Placental epithelial cell (primary cell): Measurements from ENCODE around the gene BTBD19. TPM values are rescaled to one million over a fixed set of nuclear protein-coding genes. Genes with fewer than 3 reads are reported as not detected.

ENCODE experiments used
- small RNA-seq: library from RNA; depleted of rRNA; stranded (forward); fragments of <200 nt; gene quantifications from one replicate; pipeline ENCODE3, GENCODE V24; 2012
- total RNA-seq: library from RNA; depleted of rRNA; stranded (reverse); fragments of >200 nt; gene quantifications from 2 replicates; pipeline ENCODE4 v1.2.3, GENCODE V29; 2012

BTBD19 gene, protein sequence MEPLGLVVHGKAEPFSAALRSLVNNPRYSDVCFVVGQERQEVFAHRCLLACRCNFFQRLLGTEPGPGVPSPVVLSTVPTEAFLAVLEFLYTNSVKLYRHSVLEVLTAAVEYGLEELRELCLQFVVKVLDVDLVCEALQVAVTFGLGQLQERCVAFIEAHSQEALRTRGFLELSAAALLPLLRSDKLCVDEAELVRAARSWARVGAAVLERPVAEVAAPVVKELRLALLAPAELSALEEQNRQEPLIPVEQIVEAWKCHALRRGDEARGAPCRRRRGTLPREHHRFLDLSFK
- 8.6 and 11.8 TPM in 2 replicates for total RNA-seq

DNA sequence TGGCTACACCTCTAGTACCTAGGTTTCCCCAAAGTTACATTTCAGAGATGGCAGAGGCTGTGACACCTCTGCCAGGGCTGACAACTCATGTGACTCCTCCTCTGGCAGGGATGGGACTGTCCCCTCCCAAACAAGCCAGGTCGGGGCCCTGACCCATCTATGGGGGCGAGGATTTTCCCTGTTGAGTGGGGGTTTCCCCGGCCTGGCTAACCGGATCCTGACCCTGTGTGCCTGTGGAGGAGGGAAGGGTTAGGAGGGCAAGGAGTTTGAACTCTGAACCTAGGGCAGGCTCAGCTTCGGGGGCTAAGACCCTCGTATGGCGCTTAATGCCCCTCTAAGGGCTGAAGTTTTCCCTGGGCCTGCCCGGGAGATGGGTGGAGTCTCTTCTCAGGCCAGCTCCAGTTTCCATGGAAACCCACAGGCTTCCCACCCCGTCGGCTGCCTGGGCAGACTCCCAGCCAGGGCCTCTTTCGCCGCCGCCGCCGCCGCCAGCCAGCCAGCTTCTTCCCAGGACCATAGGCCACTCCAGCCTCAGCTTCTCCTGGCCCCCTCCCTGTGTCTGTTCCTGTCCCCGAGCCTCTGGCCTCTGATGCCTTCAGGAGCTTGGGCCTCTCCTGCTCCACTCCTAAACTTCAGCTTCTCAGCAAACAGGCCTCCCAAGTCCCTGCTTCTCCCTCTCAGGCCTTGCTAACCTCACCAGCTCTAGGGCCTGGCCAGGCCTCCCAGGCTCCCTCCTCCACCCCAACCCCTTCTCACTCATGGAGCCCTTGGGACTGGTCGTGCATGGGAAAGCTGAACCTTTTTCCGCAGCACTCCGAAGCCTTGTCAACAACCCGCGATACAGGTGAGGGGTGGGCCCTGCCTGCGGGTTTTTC, at the start of gene BTBD19:
BTBD19 (plus strand) TSS at position 461 of the 875 bp plus-strand sequence; CDS start at position 759, 298 bp downstream.

DNA sequence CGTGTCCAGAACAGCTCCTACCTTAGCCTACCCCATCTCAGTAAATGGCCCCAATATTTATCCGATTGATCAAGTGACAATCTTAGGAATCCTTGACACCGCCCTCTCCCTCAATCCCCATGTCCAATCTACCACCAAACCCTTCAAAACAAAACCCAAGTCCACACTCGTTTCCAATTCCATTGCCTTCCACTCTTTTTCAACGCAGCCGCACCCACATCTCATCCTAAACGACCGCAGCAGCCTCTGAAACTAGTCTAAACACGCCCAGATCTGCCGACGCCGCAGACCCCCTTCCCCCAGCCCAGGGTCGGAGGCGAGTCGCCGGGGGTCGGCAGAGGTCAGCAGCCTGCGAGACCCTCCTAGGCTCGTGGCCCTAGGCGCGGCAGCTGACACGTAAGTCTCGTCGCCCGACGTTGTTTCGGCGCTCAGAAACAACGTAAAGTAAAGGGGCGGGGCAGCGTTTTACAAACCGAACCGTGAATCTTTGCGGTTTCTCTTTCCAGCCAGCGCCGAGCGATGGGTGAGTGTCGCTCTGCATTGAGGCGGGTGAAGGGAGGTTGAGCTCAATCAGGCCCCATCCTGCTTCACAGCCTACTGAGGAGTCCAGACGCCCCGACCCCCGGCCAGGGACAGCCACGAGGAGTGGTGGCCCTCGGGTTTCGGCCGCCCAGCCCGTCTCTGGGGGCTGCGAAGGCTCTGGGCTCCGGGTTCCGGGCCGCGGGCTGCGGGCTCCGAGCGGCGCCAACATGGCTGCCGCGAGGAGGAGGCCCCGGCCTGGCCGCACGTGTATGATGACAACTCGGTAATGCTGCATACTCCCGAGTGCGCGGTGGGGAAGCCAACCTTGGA, 33.0 kb upstream of the BTBD19 start, which contains the start of gene RPS8:
RPS8 (plus strand) TSS at position 463 of the 852 bp plus-strand sequence; CDS start at position 520, 57 bp downstream.

DNA sequence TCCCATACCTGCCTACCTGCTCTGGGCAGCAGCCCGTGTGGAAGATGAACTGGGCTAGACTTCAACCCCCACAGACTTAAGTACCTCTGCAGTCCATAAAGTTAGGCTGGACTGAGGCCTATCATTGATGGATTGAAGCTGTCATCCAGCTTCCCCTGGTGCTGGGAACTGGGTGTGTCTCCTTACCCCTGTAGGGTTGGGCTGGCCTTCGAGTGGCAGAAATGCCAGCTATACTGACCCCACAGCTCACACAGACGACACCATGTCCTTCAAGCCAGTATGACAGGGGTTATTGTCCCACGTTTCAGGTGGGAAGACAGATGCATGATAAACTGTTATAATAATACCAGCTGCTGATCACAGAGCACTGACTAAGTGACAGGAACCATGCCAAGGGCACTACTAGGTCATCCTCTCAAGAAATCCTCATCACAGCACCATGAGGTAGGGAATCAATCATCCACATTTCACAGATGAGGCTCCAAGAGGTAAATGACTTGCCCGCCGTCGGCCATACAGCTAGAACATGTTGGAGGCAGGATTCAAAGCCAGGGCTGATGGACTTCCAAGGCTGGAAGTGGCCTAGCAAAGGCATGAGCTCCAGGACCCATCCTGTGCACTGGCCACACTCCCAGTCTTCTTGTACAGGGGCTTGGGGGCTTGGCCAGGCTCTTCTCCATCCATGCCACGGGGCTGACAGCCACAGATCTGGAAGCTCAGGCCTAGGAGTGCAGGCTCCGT, 20.0 kb upstream of the BTBD19 start, which contains the start of gene BEST4:
BEST4 (minus strand) TSS at position 51 of the 741 bp plus-strand sequence. CDS start 465 bp downstream, outside the sequence.

DNA sequence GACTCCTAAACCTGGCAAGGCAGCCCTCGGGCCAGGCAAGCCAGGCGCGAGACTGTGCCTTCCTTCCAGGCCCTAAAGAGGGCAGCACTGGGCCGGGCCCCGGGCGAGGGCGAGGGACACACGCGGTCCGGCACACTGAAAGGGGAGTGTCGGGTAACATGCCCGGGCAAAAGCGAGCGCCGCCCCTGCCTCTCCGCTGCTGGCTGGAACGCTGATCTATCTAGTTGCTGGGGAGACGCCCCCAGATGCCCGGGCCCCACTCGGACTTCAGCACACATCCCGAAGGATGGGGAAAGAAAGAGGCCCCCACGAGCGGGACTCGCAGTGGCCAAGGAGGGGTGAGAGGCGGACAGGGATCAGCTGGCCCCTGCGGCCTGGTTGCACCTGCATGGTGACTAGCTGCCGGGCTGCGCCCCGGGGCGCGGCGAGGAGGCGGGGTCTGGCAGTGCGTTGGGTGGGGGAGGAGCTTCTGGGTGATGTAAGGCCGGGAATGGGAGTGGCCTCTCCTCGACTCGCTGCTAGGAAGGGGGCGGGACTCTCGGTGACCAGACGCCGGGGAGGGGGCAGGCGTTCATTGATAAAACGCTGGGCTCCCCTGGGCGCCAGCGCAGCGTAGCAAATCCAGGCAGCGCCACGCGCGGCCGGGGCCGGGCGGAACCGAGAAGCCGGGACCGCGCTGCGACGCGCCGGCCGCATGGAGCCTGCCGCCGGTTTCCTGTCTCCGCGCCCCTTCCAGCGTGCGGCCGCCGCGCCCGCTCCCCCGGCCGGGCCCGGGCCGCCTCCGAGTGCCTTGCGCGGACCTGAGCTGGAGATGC, 8.3 kb upstream of the BTBD19 start, which contains the start of gene PLK3:
PLK3 (plus strand) TSS at position 608 of the 815 bp plus-strand sequence; CDS start at position 695, 87 bp downstream.

DNA sequence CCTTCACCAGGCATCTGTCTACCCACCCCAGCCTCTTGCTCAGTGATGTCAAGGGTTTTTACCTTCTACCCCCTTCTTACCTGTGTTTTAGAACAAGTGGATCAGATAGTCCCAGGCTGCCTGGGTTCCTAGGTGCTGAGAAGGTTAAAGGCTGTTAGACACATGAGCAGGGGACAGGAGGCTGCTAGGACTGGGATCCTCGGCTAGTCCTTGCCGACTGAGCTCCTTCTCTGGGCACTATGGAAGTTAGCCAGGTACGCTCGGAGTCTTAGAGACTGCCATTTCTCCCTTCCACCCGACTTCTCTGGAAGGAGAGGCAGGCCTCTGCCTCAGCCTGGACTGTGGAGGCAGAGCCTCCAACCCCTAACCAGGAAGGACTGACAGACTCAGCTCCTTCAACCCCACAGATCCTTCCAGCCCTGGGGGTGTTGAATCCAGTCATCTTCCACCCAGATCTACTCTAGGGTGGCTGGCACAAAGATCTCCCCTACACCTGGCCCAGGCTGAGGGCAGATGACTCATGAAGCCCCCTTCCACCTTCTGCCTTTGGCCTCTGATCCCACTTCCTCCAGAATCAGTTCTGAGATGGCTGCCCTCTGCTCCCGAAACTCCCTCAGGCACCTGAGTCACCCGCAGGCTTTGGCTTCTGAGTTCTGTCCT, 1.5 kb upstream of the BTBD19 start, which contains the start of gene DYNLT4:
DYNLT4 (minus strand) TSS at position 648 of the 660 bp plus-strand sequence. CDS start 683 bp downstream, outside the sequence.

DNA sequence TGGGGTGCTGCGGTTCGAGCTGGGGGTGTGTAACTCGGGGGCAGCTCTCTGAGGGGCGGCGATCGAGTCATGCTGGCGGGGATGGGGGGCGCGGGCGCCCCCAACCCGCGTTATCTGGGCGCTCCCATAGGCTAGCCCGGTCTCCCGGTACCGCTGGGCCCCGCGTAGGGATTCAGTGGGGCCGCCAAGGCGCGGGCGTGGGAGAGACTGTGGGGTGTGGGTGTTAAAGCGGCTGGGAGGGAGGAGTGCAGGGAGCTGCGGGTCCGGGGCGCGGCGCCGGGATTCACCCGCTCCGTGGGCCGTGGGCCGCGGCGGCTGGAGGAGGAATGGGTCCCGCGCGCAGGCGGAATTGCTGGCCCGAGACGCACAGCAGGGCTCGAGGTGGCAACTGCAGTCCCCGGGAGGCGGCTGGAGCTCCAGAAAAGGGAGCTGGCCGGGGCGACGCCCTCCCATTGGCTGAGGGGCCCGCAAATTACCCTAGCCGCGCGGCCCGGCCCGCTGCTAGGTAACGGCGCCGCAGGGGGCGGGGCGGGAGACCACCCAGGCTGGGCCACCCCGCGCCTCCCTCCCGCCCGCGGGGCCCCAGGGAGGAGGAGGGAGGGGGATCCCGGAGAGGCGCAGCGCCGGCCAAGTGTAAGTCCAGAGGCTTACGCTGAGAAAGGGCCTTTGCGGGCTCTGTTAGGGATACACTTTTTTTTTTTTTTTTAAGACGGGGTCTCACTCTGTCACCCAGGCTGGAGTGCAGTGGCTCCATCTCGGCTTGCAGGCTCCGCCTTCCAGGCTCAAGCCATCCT, 34.7 kb downstream of the BTBD19 start, which contains the start of gene PTCH2:
PTCH2 (minus strand) TSS at position 392 of the 794 bp plus-strand sequence; CDS start at position 71, 321 bp downstream.

Small RNA genes within 50 kb of the gene (small RNA-seq; reads per million reads assigned to genes)
- gene AL136380.1 = not detected
- 1,942 reads per million, percentile 100 among the genes with 10 or more reads in this experiment for gene SNORD38A
- gene SNORD38B = not detected
- gene SNORD46 = 55.8 reads per million, percentile 98 among the genes with 10 or more reads in this experiment
- not detected for gene SNORD55

Other genes starting within 250 kb of the BTBD19 start
- gene TMEM53, start 134.0 kb upstream of the BTBD19 start, total RNA-seq = 7.1 and 15.8 TPM in 2 replicates
- 0.22 and 3.9 TPM in 2 replicates for gene ARMH1, start 133.8 kb upstream of the BTBD19 start, total RNA-seq
- gene RNU5D-1, start 77.4 kb upstream of the BTBD19 start, total RNA-seq = not detected in 2 replicates
- gene KIF2C, start 68.7 kb upstream of the BTBD19 start, total RNA-seq = 4.3 and 11.2 TPM in 2 replicates
- gene RPS8, start 33.0 kb upstream of the BTBD19 start, total RNA-seq = 1,100 and 1,117 TPM in 2 replicates
- under 0.01 and 0.11 TPM in 2 replicates for gene BEST4, start 20.4 kb upstream of the BTBD19 start, total RNA-seq
- gene PLK3, start 8.1 kb upstream of the BTBD19 start, total RNA-seq = 6.3 and 18.9 TPM in 2 replicates
- 2.4 TPM in 1 of 2 replicates, not detected in the other for gene DYNLT4, start 1.2 kb upstream of the BTBD19 start, total RNA-seq
- gene PTCH2, start 34.7 kb downstream of the BTBD19 start, total RNA-seq = under 0.01 TPM in 1 of 2 replicates, not detected in the other
- 9.4 and 18.5 TPM in 2 replicates for gene EIF2B3, start 178.1 kb downstream of the BTBD19 start, total RNA-seq
- gene HECTD3, start 202.8 kb downstream of the BTBD19 start, total RNA-seq = 20.0 and 36.7 TPM in 2 replicates
- gene UROD, start 203.7 kb downstream of the BTBD19 start, total RNA-seq = 93.8 and 143 TPM in 2 replicates